Prostate gland (tissue), 2 donors: Measurements from ENCODE around the gene NGEF. TPM values are rescaled to one million over a fixed set of nuclear protein-coding genes. Genes with fewer than 3 reads are reported as not detected.

Experiments
- DNase-seq: peaks from one replicate; pipeline ENCODE4 v3.0.0-alpha.2; 2019; ENCODE audit warnings: low spot score
- H3K27ac ChIP-seq, 2 donors: fragments of 200-600 bp; sonication (generic); 2 replicates each; pipeline ENCODE4 v1.5.1; 2017 to 2019
- H3K27me3 ChIP-seq: fragments of 200-600 bp; sonication (generic); replicated peaks from 2 replicates; pipeline ENCODE4 v1.5.1; 2019; ENCODE audit not compliant: insufficient read depth
- H3K36me3 ChIP-seq, 2 donors: fragments of 200-600 bp; sonication (generic); 1 replicate in 1 of 2; 2 replicates in 1 of 2; pipeline versions ENCODE4 v1.5.1 to v1.8.1; 2017 to 2019
- H3K4me1 ChIP-seq: fragments of 200-600 bp; sonication (generic); replicated peaks from 2 replicates; pipeline ENCODE4 v1.5.1; 2019
- H3K4me3 ChIP-seq, 2 donors: fragments of 200-600 bp; sonication (generic); 2 replicates each; pipeline ENCODE4 v1.5.1; 2017 to 2019
- H3K9me3 ChIP-seq: fragments of 200-600 bp; sonication (generic); 2 replicates; pipeline ENCODE4 v1.5.1; 2017
- CTCF ChIP-seq, 4 experiments: fragments of 200-600 bp in 2 of 4; fragments of 450-650 bp in 2 of 4; sonication (generic) in 2 of 4; IDR thresholded peaks; 1 replicate in 3 of 4; 2 replicates in 1 of 4; pipeline ENCODE4 v1.5.1; 2016 to 2019; ENCODE audit warnings: antibody characterized with exemption in 4 of 4, mild to moderate bottlenecking in 2 of 4, moderate library complexity in 2 of 4
- POLR2A ChIP-seq: fragments of 450-650 bp; IDR thresholded peaks from one replicate; pipeline ENCODE4 v1.6.1; 2016; ENCODE audit warnings: antibody characterized with exemption, mild to moderate bottlenecking
- POLR2AphosphoS5 ChIP-seq: sonication (generic); formaldehyde crosslinking; IDR thresholded peaks from one replicate; pipeline ENCODE4 v1.6.1; 2017; ENCODE audit warnings: antibody characterized with exemption
- WGBS: methylation state at CpG from one replicate; pipeline ENCODE4 v1.1.5; 2018; 5-methylcytosine and 5-hydroxymethylcytosine counted together
- intact Hi-C: fragments of 100-400 bp; cut with DNase I; formaldehyde crosslinking; loops from one replicate; pipeline ENCODE4 v1.14.2; 2022
- total RNA-seq, 2 donors: library from RNA; depleted of rRNA; stranded (reverse); fragments of >200 nt; gene quantifications; one replicate each; pipeline ENCODE4 v1.1.0, GENCODE V29; 2016

Gene NGEF
- total RNA-seq, 2 donors from 2014 or later: 2.0 to 19.0 TPM

GRCh38 chr2:232897598-232898408 lies 115.3 kb downstream of the NGEF start:
- Histone ChIP-seq H3K27ac (no peak overlapping the region), H3K36me3 (no peaks in the 10 kb centered on the region), H3K9me3 (no peaks in the 10 kb centered on the region), H3K27me3 (no peaks in the 10 kb centered on the region), H3K4me1 (no peaks in the 10 kb centered on the region), H3K4me3 (no peak overlapping the region)
- intact Hi-C loops: no loop called here
- DNase-seq: no peak
- no peak for TF ChIP-seq POLR2AphosphoS5
- no peak for TF ChIP-seq POLR2A
- TF ChIP-seq CTCF (IDR thresholded peaks at IDR 0.05): no peak
- WGBS: 88% methylated on average over 24 of the region's 24 CpGs

DNA sequence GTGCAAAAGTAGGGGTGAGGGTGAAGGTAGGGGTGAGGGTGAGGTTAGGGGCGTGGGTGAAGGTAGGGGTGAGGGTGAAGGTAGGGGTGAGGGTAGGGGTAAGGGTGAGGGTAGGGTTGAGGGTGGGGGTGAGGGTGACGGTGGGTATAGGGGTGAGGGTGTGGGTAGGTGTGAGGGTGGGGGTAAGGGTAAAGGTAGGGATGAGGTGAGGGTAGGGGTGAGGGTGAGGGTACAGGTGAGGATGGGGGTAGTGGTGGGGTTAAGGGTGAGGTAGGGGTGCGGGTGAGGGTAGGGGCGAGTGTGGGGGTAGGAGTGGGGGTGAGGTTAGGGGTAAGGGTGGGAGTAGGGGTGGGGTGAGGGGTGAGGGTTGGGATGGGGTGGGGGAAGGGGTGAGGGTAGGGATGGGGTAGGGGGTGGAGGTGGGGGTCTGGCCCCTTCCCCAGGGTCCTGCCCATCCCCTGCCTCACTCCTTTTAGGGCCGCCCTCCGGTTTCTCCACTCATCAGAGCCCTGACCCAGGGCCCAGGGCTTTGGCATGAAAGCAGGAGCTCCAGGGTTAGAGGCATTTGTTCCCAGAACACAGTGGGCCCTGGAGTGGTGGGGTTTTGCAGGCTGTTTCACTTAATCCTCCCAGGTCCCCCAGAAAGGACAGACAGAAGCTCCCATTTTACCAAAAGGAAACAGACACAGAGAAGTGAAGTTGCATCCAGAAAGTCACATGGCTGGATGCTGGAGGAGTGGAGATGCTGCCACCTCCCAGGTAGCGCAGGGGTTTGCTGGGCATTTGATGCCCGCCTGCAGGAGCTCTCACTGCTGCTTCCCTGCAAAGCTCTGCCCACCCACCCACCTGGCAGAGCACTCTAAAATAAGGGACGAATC lies 116.1 kb downstream of the NGEF start:
- no peak for DNase-seq
- H3K4me3 ChIP-seq: no peak overlapping the region
- no peaks in the 10 kb centered on the region for H3K4me1 ChIP-seq
- intact Hi-C loops: no loop called here
- no peaks in the 10 kb centered on the region for H3K9me3 ChIP-seq
- no peak overlapping the region for H3K27ac ChIP-seq
- no peaks in the 10 kb centered on the region for H3K36me3 ChIP-seq
- no peaks in the 10 kb centered on the region for H3K27me3 ChIP-seq
- TF ChIP-seq POLR2A (no peak), POLR2AphosphoS5 (no peak), CTCF (IDR thresholded peaks at IDR 0.05) (no peak)
- 94% methylated on average over 9 of the region's 9 CpGs for WGBS

GRCh38 chr2:232896111-232896510 lies 116.9 kb downstream of the NGEF start:
- no peak for DNase-seq
- intact Hi-C loops: no loop called here
- TF ChIP-seq POLR2AphosphoS5 (no peak), CTCF (IDR thresholded peaks at IDR 0.05) (no peak), POLR2A (no peak)

DNA sequence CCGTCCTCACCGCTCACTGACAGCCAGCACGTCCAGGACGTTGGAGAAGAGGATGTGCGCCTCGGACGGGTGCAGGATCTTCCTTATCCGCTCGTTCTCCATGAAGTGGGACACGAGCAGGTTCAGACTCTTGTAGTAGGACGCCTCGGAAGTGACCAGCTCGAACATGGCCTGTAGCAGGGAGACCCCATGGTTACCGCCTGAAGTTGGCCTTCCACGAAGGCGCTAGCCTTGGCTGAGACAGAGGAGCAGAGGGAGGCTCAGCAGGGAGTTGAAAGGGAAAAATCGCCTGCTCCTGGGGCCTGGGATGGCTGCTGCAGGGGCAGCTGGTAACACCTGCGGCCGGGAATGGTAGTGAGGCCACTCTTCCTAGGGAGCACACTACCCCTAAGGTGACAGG lies 118.3 kb downstream of the NGEF start:
- TF ChIP-seq POLR2AphosphoS5 (no peak), CTCF (IDR thresholded peaks at IDR 0.05) (no peak), POLR2A (no peak)
- no peak for DNase-seq
- WGBS: 92% methylated on average over 19 of the region's 19 CpGs
- Histone ChIP-seq H3K4me1 (no peaks in the 10 kb centered on the region), H3K36me3 (no peaks in the 10 kb centered on the region), H3K27ac (no peak overlapping the region), H3K27me3 (no peaks in the 10 kb centered on the region), H3K4me3 (no peak overlapping the region), H3K9me3 (no peaks in the 10 kb centered on the region)
- intact Hi-C loops: no loop called here

More at GRCh38 chr2:232896111-232896510, 116.9 kb downstream of the NGEF start:
- no peak overlapping the region for H3K4me3 ChIP-seq
- H3K36me3 ChIP-seq: no peaks in the 10 kb centered on the region
- no peaks in the 10 kb centered on the region for H3K4me1 ChIP-seq
- no peaks in the 10 kb centered on the region for H3K9me3 ChIP-seq
- no peaks in the 10 kb centered on the region for H3K27me3 ChIP-seq
- H3K27ac ChIP-seq: no peak overlapping the region
